ENCODE measurements around the gene LRATD1. TPM values are rescaled to one million over a fixed set of nuclear protein-coding genes. Genes with fewer than 3 reads are reported as not detected.
A peak's percentile ranks its signal among the peaks of the same experiment; 100 is the strongest.

The LRATD1 gene, protein sequence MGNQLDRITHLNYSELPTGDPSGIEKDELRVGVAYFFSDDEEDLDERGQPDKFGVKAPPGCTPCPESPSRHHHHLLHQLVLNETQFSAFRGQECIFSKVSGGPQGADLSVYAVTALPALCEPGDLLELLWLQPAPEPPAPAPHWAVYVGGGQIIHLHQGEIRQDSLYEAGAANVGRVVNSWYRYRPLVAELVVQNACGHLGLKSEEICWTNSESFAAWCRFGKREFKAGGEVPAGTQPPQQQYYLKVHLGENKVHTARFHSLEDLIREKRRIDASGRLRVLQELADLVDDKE
- 1 to 10 TPM; 4.1 to 6.6 TPM for total RNA-seq

DNA sequence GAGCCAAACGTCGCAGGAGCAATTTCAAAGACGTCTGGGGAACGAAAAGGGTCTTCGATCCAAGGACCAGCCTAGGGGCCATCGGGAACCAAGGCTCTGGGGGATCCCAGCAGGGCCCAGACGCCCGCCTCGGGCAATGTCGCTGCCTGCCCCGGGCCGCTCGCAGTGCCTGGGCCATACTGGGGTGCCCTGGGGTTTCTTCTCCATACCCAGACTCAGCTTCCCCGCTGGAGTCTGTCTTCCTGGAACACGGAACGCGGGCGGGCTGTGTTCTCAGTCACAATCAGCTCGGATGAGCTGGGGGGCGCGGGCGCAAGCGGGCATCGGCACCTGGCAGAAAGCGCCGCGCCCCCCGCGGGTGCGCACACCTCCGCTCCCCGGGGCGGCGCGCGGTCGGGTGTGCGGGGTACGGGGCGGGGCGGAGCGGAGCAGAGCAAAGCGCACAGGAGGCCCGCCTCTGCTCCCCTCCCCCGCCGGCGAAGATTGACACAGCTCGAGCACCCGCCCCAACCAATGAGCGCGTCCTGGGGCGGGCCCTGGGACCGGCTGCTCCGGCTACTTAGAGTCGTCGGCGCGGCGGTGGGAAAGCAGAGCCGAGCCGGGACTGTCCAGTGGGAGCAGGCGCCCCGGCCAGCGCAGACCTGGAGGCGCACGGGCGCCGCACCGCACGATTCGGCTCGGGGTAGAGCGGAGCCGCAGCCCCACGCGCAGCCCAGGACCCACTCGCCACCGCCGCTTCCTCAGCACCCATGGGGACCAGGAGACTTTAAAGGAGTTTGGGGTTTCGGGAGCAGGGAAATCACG, at the start of gene LRATD1:
Gene LRATD1, plus strand, starts transcription at position 585 of the 804 bp plus-strand sequence. CDS start 1,263 bp downstream, outside the sequence.
- peaks cover 0 to 27% of the 10 kb centered on the region in 2 donors for H3K4me1 ChIP-seq (ENCODE audit: control insufficient read depth in 1 of 2, low read depth in 2 of 2)
- H3K9me3 ChIP-seq: no peaks in the 10 kb centered on the region
- H3K4me3 ChIP-seq: peak within 1 kb of the TSS; percentile 81
- no peaks in the 10 kb centered on the region for H3K36me3 ChIP-seq
- TF ChIP-seq, protein P1, sequence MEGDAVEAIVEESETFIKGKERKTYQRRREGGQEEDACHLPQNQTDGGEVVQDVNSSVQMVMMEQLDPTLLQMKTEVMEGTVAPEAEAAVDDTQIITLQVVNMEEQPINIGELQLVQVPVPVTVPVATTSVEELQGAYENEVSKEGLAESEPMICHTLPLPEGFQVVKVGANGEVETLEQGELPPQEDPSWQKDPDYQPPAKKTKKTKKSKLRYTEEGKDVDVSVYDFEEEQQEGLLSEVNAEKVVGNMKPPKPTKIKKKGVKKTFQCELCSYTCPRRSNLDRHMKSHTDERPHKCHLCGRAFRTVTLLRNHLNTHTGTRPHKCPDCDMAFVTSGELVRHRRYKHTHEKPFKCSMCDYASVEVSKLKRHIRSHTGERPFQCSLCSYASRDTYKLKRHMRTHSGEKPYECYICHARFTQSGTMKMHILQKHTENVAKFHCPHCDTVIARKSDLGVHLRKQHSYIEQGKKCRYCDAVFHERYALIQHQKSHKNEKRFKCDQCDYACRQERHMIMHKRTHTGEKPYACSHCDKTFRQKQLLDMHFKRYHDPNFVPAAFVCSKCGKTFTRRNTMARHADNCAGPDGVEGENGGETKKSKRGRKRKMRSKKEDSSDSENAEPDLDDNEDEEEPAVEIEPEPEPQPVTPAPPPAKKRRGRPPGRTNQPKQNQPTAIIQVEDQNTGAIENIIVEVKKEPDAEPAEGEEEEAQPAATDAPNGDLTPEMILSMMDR (IDR thresholded peaks at IDR 0.05): no peak
- ATAC-seq (ENCODE audit: insufficient number of reproducible peaks, low FRiP score, low read depth) (no peak), DNase-seq (ENCODE audit: low spot score) (peak; percentile 51)
- no peak within 1 kb of the TSS for H3K27ac ChIP-seq
- H3K27me3 ChIP-seq (replicated peaks; ENCODE audit: insufficient read depth): no peaks in the 10 kb centered on the region

DNA sequence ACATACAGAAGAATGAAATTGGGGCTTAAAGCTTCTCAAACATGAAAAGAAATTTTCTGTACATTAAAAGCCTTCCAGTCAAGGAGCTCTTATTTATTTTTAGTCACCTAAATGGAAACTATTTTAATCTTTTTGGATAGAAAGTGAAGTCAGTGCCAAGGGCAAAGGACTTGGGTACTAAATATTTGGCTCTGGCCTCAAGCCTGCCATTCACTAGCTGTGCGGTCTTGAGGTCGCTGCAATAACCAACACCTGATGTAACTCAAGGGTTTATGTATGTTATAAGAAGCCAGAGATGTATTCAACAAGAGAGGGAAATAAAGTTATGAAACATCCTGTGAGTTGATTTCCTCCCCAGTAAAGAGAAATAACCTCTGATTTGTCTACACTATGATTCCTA, 49.5 kb upstream of the LRATD1 start:
- Histone ChIP-seq H3K4me1 (ENCODE audit: control insufficient read depth in 1 of 2, low read depth in 2 of 2) (no peaks in the 10 kb centered on the region), H3K27me3 (replicated peaks; ENCODE audit: insufficient read depth) (no peaks in the 10 kb centered on the region), H3K27ac (no peak overlapping the region), H3K4me3 (no peak overlapping the region), H3K36me3 (no peaks in the 10 kb centered on the region), H3K9me3 (no peaks in the 10 kb centered on the region)
- DNase-seq (ENCODE audit: low spot score) (no peak), ATAC-seq (ENCODE audit: insufficient number of reproducible peaks, low FRiP score, low read depth) (no peak)
- TF ChIP-seq, protein P1 (IDR thresholded peaks at IDR 0.05): no peak

DNA sequence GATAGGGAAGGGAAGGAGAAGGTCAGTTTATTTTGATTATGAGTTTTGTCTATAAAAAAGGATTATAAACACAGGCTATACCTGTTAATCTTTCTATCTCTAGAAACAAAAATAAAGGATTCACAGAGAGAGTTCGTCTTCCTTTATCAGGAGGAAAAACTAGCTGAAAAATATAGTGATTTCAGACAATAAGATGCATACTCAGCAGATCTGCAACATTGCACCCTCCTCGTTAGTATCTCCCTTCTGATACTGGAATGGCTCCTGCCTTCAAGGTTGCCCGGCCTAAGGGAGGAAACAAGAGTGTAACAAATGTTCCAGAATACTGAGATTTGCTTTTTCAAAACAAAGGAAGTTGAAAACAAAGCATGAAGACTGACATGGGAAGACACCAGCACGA, 48.7 kb upstream of the LRATD1 start:
- H3K27ac ChIP-seq: no peak overlapping the region
- H3K27me3 ChIP-seq (replicated peaks; ENCODE audit: insufficient read depth): no peaks in the 10 kb centered on the region
- H3K4me1 ChIP-seq (ENCODE audit: control insufficient read depth in 1 of 2, low read depth in 2 of 2): no peaks in the 10 kb centered on the region
- DNase-seq (ENCODE audit: low spot score) (no peak), ATAC-seq (ENCODE audit: insufficient number of reproducible peaks, low FRiP score, low read depth) (no peak)
- H3K4me3 ChIP-seq: no peak overlapping the region
- no peaks in the 10 kb centered on the region for H3K9me3 ChIP-seq
- TF ChIP-seq, protein P1 (IDR thresholded peaks at IDR 0.05): no peak
- H3K36me3 ChIP-seq: no peaks in the 10 kb centered on the region

DNA sequence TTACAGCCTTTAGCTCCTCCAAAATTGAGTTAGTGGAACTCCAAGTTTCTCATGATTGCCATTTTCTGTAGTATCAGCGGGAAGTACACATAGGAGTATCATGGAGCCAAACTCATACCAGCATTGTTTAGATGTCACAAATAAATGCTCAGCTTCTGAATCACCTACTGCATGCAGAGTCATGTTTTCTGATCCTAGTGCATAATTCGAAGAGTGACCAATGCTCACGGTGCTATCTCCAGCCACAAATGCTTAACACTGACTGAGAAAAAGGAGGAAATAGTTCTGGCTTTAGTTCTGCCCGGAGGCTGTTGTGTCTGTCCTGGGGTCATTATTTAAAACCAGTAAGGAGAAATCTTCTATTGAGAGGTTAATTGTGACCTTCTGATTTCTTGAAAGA, 45.4 kb upstream of the LRATD1 start:
- TF ChIP-seq, protein P1 (IDR thresholded peaks at IDR 0.05): no peak
- H3K9me3 ChIP-seq: no peaks in the 10 kb centered on the region
- H3K4me3 ChIP-seq: no peak overlapping the region
- H3K27me3 ChIP-seq (replicated peaks; ENCODE audit: insufficient read depth): no peaks in the 10 kb centered on the region
- H3K4me1 ChIP-seq (ENCODE audit: control insufficient read depth in 1 of 2, low read depth in 2 of 2): no peaks in the 10 kb centered on the region
- no peaks in the 10 kb centered on the region for H3K36me3 ChIP-seq
- ATAC-seq (ENCODE audit: insufficient number of reproducible peaks, low FRiP score, low read depth) (no peak), DNase-seq (ENCODE audit: low spot score) (no peak)
- H3K27ac ChIP-seq: no peak overlapping the region

DNA sequence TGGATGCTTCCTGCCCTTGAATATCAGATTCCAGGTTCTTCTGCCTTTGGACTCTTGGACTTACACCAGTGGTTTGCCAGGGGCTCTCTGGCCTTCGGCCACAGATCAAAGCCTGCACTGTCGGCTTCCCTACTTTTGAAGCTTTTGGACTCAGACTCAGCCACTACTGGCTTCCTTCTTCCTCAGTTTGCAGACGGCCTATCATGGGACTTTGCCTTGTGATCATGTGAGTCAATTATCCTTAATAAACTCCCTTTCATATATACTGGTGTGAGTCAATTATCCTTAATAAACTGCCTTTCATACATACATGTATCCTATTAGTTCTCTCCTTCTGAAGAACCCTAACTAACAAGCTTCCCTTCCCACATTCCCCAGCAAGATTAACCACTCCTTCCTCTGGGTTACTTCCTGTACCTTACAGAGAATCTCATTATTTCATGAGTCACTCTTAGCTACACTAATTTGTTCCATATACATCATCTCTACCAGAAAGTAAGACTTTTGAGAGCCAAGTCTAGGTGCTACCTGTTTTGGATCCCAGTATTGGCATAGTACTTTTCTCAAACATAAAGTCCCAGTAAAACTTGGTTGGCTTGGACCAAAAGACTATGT, 31.3 kb upstream of the LRATD1 start:
- no peak overlapping the region for H3K4me3 ChIP-seq
- no peak for DNase-seq (ENCODE audit: low spot score)
- H3K9me3 ChIP-seq: no peaks in the 10 kb centered on the region
- H3K27me3 ChIP-seq (replicated peaks; ENCODE audit: insufficient read depth): no peaks in the 10 kb centered on the region
- no peak for ATAC-seq (ENCODE audit: insufficient number of reproducible peaks, low FRiP score, low read depth)
- no peak overlapping the region for H3K27ac ChIP-seq
- TF ChIP-seq, protein P1 (IDR thresholded peaks at IDR 0.05): no peak
- H3K36me3 ChIP-seq: no peaks in the 10 kb centered on the region
- no peaks in the 10 kb centered on the region for H3K4me1 ChIP-seq (ENCODE audit: control insufficient read depth in 1 of 2, low read depth in 2 of 2)
